ENCODE results near the gene MYL4.
A peak's percentile ranks its signal among the peaks of the same experiment; 100 is the strongest.
"Not testable (repeated sequence)": the region's sequence is repeated elsewhere in the genome, so short reads cannot be mapped to it uniquely, and the experiment has no call there.

MYL4 gene

DNA sequence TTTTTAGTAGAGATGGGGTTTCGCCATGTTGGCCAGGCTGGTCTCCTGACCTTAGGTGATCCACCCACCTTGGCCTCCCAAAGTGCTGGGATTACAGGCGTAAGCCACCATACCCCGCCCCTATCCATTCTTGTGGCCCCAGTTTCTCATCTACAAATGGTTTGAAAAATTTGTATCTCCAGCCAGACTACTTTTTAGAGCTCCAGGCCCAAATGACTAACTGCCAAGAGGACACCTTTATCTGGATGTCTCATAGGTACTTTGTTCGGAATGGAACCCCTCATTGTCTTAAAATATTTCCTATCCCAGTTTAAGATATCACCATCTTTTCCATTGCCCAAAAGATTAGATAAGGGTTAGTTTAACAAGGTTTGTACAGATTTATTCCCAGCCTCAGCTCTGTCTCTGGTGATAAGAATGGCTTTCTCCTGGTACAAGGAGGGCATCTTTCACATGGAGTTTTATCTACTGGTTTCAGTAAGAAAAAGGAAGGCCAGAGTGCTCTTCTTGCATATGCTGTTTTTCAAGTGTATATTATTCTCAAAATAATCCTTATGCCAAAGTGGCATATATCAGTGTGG, 15.1 kb upstream of the MYL4 start:
- no peak for DNase-seq

DNA sequence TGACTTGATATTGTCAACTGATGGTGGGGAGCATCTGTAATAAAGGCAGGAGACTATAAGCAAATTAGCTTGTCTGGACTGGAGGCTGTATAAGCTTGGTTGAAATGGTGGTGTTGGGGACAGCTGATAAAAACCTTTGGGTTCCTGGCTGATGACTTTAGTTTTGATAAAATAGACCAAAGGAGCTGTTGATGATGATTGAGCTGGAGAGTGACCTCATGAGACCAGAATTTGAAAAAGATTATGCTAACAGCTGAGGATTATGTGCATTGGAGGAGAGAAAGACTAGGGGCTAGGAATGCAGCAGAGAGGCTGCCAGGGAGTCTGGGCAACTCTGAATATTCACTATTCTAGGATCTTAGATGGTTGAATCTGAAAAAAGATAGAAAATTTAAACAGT, 11.3 kb upstream of the MYL4 start:
- no peak for DNase-seq

DNA sequence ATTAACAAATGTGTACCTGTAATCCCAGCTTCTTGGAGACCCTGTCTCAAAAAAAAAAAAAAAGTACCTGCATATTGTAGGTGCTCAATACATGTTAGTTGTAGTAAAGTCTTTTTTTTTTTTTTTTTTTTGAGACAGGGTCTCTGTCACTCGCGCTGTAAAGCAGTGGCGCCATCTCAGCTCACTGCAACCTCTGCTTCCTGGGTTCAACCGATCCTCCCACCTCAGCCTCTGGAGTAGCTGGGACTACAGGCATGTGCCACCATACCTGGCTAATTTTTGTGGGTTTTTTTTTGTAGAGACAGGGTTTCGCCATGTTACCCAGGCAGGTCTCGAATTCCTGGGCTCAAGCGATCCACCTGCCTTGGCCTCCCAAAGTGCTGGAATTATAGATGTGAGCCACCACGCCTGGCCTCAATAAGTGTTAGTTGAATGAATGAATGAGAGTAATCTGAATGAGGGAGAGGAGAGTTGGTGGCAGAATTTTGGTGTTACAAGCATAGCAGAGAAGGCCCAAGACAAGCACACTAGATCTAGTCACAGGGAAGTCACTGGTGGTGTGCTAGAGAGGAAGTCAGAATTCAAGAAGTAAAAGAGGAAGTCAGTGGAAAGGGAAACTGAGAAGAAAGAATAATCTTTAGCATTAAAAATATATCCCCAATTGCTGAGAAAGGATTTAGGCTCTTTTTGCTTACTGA, 9.4 kb upstream of the MYL4 start:
- peak in 2 of 6 experiments; percentile 13 to 22 for DNase-seq

DNA sequence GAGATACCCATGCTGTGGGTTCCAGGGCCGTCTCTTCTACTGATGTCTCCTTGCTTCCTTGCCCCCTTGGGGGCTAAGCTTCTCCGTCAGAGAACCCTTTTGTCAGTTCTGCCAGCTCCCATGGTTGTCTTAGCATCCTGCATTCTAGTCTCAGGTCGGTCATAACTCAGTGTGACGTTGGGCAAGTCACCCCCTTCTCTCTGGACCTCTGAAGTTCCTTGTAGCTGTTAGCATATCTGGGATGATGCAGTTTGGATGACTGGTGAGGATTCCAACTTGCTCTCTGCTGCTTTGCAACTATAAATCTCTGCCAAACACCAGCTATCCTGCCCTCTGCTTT, 8.9 kb upstream of the MYL4 start:
- DNase-seq: no peak

DNA sequence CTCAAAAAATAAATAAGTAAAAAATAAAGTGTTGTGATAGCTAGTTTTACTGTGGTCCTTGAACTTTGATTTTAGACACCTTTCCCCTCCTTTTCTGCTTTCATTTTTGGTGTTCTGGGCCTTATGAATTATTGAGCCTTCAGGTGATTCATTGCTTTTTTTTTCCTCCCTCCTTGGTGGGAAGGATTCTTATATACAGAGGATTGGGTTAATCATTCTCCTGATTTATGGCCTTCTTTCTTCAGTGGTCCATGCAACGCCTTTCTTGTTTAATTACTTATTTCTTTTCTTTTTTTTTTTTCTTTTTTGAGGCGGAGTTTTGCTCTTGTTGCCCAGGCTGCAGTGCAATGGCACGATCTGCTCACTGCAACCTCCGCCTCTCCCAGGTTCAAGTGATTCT, 8.0 kb upstream of the MYL4 start:
- DNase-seq: no peak

DNA sequence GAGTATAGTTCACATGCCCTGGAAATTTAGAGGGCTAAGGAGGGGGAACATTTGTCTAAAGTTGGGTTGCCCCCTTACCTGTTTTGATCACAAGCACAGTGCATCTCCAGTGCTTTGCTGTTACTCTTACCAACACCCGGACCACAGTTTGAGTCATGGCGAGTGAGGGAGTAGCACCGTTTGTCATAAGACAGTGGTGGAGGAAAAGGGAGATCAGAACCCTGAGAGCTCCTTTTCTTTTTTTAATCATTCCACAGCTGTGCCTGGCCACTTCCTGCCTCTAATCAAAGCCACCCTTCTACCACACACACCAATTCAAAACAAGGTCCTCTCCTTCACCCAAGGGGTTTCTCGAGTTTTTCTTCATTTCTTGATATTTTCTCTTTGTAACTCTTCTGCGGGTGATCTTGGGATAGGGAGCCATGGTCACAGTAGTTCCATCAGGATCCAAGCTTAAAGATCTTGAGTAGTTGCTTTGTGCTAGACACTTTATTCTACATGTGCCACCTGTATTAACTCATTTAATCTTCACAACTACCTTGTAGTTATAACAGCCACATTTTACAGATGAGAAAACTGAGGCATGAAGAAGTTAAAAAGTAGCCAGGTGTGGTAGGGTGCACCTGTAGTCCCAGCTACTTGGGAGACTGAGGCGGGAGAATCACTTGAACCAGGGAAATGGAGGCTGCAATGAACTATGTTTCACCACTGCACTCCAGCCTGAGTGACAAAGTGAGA, 5.0 kb upstream of the MYL4 start:
- DNase-seq: peak in 4 of 6 experiments; percentile 24 to 49 (median 28)

DNA sequence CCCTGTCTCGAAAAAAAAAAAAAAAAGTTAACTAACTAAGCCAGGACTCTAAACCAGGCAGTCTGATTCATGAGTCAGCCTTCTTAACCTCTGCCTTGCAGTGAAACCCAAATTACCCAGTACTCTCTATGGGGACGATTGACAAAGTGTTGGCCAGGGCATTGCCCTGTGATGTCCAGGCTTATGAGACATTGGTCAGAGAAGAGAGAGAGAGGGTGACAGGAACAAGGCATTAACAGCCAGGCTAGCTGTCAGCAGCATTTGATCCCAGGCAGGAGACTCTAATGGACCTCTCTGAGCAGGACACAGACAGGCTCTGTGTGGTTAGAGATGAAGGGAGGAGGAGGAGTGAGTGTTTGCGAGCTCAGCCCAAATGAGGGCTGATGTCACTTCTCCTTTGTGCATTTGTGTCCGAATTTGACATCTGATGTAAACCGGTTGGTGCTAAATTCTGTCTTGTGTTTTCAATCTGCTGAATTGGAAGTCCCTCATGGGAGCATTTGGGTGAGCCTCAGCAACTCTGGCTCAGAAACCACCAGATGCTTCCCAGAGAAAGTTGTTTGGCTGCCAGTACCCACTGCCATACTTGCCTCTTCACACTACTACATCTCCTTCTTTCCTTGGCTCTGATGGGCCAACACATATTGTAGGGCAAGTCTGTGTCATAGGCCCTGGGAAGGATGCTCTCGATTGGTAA, 4.3 kb upstream of the MYL4 start:
- peak in 2 of 6 experiments; percentile 12 to 51 for DNase-seq

DNA sequence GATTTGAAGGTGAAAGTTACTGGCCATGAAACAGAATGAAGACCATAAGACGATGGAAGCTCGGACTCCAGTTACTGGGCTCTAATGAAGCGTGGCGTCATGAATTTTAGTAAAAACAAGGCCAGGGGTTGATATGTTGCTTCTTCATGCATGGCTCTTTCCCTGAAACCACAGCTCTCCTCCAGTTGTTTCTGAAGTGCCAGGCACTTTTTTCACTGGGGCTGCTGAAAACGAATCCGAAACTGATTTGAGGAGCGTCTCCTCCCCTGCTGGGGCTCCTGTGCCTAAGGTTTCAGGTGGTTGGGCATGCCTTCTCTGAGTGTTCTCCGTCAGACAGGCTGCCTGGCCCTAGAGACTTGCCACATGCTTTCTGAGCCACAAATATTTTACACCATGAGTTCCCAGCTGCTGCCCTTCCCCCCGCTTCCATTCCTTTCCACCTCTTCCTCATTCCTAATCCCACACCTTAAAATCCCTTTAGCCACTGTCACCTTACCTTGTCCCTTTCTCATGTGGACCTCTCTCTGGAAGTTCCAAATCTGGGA, 3.7 kb upstream of the MYL4 start:
- DNase-seq: peak; percentile 19 to 68 (median 42)

DNA sequence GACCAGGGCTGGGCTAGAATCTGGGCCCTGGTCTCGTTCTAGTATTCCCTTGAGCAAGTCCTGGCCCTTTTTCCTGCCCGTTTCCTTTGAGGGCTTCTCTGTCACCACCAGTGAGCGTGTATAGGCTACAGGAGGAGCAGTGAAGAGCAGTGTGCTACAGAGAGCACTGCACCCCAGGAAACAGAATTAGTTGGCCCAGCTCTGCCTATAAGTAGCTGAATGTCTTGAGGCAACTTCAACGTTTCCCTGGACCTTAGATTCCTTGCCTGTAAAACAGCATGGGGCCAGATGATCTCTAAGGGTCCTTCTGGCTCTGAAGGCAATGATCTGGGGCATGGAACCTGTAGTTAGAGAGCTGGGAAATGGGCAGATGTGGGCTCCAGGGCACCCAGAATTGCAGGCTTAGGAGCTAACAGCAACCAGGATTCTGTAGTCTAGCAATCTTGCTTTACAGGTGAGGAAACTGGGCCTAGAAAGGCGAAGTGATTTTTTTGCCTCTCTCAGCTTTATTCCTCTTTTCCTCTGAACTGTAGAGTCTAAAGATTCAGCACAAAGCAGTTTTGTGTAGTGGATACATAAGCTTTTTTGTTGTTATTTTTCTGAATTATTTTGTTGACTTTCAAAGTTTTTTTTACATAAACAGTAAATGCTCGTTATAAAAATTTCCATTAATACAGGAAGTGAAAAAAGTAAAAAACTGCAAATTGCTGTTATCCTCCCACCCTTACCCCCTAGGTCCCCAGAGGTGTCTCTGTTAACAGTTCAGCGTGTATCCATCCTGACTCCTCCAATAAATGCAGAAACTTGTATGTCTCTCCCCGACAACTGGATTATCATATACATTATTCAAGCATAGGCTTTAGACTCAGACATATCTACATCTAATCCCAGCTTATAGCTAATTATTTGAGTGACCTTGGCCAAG, 1.7 kb upstream of the MYL4 start:
- DNase-seq: no peak

DNA sequence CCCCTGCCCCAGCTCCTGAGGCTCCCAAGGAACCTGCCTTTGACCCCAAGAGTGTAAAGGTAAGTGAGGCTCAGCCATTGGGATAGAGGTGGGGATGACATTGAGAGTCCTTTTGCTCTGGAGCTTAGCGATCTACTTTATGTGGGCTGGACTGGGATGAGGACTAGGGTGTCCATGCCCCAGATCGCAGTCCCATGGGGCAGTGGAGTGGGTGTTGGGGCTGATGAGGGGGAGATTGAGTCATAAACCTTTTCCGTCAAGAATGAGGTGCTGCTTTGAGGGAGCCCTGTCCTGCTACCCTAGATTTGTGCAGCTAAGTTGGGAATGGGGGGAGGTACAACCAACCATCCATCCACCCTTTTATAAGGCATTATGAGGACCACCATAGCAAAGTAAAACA, 351 bp downstream of the MYL4 start:
- DNase-seq: no peak

DNA sequence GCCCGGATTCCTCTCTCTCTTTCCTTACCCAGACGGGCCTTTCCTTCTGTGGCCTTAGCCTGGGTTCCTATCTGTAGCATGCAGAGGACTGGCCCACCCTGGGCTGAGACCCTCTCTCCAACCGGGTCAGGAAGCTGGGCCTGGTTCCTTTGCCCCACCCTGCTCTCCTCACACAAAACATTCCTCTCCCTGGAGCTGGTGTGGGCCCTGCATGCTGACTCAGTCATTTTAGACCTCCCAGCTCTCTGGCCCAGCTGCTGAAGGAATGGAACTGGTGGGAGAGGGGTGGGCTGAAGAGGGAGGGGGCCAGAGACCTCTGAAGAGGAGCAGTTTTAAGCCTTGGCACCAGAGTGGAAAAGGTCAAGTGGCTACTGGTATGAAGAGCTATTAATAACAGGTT, 957 bp downstream of the MYL4 start:
- no peak for DNase-seq

DNA sequence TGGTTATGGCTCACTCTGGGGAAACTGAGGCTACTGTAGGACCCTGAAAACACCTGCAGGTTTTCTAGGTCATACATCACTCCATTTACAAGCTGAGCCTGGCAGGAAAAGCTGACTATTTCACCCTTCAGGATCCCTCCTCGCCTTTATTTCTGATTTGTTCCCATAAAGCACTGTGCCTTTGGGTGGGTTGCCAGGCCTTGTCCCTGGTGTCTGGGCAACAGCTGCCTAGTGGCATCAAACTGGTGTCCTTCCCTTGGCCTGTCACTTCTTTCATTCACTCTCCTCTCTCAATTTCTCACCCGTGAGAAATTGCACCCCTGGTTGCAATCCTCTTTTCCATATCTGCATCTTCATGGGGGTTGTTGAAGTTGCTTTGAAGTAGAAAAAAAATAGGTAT, 1.6 kb downstream of the MYL4 start:
- DNase-seq: no peak

DNA sequence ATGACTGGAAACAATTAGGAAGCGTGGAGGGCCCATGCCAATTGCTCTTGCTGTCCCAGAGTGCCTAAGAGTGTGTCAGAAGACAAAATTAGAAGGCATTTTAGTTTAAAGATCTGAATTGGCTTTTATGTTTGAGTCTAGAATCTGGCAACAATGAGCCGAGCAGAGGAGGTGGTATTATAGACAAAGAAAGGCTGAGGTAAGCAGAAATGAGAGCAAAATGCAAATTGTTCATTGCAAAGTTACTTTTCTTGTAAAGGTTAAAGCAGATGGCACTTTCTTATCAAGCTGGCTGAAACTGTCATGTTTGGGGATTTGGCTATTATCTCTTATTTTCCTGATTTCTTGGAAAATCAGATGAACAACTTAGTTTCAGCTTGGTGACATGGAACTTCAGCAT, 3.3 kb downstream of the MYL4 start:
- DNase-seq: no peak

DNA sequence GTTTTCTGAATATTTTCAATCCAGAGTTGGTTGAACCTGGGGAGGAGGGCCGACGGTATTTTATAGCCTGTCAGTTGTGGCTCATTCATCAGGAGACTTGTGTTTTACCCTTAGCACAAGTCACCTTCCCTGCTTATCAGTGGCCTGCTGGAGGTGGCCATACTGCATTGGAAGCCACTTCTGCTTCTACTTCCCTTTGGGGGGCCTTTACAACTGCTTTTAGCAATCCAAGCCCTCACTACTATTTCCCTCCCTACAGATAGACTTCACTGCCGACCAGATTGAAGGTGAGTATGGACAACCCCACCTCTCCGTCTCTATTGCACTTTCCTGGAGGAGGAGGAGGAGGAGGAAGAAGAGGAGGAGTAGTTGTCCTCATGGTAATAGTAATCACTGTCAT, 4.4 kb downstream of the MYL4 start:
- DNase-seq: no peak

DNA sequence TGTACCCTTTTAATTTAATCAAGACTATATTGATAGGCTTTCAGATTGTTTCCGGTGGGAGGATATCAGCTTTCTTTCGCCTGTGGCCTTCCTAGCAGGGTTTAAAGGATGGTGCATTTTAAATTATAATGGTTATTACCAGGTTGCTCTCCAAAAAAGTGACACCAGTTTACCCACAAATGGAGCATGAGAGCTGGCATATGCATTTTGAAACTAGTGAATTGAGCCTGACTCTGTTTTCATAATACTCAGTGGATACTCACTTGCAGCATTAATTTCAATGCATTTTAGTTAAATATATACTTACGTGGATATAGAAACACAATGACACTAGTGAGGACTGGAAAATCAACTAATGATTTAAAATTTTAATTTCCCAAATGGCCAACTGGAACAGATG, 5.8 kb downstream of the MYL4 start:
- no peak for DNase-seq

DNA sequence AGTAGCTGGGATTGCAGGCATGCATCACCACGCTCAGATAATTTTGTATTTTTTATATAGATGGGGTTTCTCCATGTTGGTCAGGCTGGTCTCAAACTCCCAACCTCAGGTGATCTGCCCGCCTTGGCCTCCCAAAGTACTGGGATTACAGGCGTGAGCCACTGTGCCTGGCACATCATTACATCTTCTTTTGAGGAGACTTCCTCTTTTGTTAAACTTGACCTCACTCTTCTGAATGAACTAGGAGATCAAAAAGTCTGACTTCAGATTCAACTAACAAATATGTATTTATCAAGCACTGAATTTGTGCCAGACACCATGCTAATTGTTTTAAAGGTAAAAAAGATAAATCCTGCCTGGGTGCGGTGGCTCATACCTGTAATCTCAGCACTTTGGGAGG, 7.7 kb downstream of the MYL4 start:
- not testable (repeated sequence) for DNase-seq

DNA sequence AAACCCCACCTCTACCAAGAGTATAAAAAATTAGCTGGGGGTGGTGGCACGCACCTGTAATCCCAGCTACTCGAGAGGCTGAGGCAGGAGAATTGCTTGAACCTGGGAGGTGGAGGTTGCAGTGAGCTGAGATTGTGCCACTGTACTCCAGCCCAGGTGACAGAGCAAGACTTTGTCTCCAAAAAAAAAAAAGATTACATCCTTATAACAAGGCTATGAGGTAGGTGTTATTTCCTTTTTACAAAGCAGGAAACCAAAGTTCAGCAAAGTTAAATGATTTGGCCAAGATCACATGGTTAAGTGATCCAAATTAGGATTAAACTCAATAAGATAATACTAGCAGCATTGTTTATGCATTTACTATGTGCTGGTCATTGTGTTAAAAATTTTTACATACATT, 8.1 kb downstream of the MYL4 start:
- peak in 3 of 6 experiments; percentile 25 to 46 (median 44) for DNase-seq

DNA sequence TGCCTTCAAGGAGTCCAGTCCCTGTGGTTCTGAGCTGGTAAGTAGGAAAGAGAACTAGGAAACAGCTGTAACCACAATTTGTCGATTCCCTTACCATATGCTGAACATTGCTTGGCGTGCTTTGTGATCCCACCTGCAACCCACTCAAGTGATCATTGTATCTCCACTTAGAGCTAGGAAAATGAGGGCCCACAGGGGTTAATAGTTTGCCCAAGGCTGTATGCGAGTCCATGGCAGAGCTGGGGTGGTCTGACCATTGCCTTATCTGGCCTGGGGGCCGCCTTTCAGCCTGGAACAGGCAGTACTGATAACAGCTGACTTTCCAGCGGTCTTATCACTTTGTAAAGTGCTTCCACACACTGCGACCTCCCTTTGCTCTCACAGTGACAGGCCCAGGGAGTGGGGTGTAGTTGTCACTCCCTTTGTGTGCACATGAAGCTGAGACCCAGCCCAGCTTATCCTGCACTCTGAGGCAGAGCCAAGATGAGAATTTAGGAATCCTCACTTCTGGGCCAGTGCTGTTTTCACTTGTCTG, 9.8 kb downstream of the MYL4 start:
- DNase-seq: no peak

DNA sequence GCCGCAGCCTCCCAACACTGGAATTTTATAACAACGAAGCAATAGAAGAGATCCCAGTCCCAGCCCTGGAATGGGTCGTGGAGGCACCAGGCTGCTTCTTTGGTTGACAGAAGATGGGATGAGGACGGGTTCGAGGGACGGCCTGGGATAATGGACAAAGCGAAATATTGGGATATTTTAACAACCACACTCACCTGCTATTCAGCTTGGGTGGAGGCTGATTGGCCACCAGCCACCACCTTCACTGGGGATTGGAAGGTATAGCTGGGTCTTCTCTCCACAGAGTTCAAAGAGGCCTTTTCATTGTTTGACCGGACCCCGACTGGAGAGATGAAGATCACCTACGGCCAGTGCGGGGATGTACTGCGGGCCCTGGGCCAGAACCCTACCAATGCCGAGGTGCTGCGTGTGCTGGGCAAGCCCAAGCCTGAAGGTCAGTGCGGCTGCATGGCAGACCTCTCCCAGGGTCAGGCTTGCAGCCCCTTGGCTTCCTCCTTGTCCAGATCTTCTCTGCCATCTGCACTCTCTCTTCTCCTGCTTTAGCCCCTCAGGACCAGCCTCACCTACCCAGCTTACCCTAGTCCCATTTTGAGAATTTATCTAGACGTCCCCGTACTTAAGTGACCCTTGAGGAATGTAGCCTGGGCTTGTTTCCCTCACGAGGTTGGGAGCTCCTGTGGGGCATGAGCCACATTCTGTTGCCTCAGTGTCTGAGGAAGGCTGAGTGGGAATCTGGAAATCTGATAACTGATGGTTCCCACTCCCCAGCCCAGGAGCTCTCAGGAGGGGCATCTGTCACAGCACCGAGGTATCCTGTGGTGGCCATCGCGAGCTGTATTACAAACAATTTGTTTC, 10.7 kb downstream of the MYL4 start:
- DNase-seq: no peak

DNA sequence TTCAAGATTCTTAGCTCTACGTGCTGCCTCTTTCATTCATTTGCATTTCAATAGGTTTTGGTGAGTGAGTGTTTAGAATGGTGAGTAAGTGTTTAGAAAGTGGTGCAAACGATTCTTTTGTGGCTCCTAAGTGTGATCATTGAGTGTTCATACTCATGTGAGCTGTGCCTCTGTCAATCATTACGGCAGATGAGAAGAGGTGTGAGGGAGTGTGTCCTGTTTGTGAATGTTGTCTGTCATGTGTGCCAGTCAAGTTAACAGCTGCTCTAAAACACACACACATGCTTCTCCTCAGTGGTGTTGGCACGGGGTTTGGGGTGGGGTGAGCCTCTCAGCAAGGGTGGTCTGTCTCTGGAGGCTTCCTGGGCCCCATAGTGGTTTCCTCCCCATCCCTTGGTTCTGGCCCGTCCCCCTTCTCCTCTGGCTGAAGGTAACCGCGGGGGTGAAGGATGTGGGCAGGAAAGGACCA, 11.4 kb downstream of the MYL4 start:
- DNase-seq: peak in 2 of 6 experiments; percentile 4 to 8

DNA sequence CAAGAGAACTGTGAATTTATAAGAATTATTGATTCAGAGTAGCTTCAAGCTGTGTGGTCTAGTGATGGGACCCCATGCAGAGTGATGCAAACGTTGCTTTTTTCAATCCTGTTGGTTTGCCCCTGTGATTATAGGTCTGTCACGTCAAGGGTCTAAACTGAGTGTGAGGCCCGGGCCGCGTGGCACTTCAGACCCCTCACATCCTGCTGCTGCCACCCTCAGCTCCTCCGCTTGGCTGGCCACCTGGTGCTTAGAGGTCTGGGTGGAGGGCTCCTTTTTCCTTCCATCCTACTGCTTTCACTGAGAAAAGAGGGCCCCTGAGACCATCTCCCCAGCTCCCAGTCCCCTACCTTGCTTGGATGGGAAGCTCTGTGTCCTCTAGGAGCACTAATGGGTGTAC, 12.0 kb downstream of the MYL4 start:
- no peak for DNase-seq

Measured in stimulated activated naive CD4-positive, alpha-beta T cell (primary cell).